GM12891 (cell line): Measurements from ENCODE around the gene ATP5F1A.
A peak's percentile ranks its signal among the peaks of the same experiment; 100 is the strongest.

Experiments used
- PAX5 ChIP-seq: IDR thresholded peaks from 2 replicates; pipeline ENCODE4 v1.6.1; 2011; ENCODE audit warnings: low read length, moderate library complexity, mild to moderate bottlenecking; ENCODE audit not compliant: insufficient read depth, severe bottlenecking
- POLR2A ChIP-seq: IDR thresholded peaks from 2 replicates; pipeline ENCODE4 v1.6.1; 2011; ENCODE audit warnings: low read depth, low read length, control low read depth
- POLR2AphosphoS5 ChIP-seq: IDR thresholded peaks from 2 replicates; pipeline ENCODE4 v1.6.1; 2011; ENCODE audit warnings: low read depth, low read length, control low read depth
- POU2F2 ChIP-seq: IDR thresholded peaks from 2 replicates; pipeline ENCODE4 v1.6.1; 2011; ENCODE audit warnings: low read depth, mild to moderate bottlenecking, control low read depth, low read length, moderate library complexity
- SPI1 ChIP-seq: IDR thresholded peaks from 2 replicates; pipeline ENCODE4 v1.6.1; 2011; ENCODE audit warnings: low read depth, low read length, control low read depth
- TAF1 ChIP-seq: IDR thresholded peaks from 2 replicates; pipeline ENCODE4 v1.6.1; 2011; ENCODE audit warnings: low read depth, low read length, control low read depth

GRCh38 chr18:46079336-46079735 is 18.8 kb downstream of the ATP5F1A start:
- TF ChIP-seq POLR2AphosphoS5 (0 out of 2 replicates have a peak, but pooled peaks have one; percentile 5), POLR2A (no peak), TAF1 (no peak), POU2F2 (no peak), PAX5 (no peak), SPI1 (no peak)
